Fibroblast of skin of scalp (primary cell): ENCODE data around the gene HMG20A.
"Not testable (repeated sequence)": the region's sequence is repeated elsewhere in the genome, so short reads cannot be mapped to it uniquely, and the experiment has no call there.

Experiments
- DNase-seq: peaks from one replicate; pipeline ENCODE4 v3.0.0-alpha.2; 2013

The HMG20A gene

DNA sequence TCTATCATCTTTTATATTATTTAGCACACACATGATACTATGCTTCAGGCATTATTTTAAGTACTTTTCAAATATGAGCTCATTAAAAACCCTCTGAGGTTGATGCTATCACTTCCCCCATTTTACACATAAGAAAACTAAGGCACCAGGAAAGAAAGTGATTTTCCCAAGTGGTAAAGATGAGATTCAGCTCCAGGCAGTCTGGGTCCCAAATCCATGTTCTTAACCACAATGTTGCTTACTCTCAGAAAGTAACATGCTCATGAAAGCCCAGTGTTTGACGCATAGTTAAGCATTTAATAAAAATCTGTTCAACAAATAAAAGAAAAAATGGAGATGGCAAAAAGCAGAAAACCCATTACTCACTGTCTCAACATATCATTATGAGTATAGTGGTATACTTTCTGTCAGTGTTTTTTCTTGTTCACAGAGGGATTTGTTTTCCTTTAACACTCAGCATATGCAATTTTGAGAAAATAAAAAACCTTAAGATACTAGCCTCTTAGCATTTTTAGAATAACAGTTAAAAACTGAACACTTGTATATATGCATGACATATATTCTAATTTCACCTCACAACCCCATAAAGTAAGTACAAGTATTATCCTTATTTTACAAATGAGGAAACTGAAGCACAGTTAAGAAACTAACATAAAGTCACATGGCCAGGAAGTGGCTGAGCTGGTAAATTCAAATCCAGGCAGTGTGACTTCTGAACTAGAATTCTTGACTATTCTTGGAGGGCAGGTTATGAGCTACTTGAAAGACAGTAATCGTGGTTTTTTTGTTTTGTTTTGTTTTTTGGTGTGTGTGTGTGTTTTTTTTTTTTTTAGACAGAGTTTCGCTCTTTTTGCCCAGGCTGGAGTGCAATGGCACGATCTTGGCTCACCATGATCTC is 11.2 kb upstream of the HMG20A start:
- DNase-seq = no peak

DNA sequence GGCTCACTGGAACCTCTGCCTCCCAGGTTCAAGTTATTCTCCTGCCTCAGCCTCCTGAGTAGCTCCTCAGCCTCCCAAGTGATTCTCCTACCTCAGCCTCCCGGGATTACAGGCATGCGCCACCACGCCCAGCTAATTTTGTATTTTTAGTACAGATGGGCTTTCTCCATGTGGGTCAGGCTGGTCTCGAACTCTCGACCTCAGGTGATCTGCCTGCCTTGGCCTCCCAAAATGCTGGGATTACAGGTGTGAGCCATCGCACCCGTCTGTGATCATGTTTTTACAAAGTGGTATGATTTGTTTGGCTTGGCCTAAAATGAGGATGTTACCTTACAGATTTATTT is 10.6 kb upstream of the HMG20A start:
- not testable (repeated sequence) for DNase-seq

DNA sequence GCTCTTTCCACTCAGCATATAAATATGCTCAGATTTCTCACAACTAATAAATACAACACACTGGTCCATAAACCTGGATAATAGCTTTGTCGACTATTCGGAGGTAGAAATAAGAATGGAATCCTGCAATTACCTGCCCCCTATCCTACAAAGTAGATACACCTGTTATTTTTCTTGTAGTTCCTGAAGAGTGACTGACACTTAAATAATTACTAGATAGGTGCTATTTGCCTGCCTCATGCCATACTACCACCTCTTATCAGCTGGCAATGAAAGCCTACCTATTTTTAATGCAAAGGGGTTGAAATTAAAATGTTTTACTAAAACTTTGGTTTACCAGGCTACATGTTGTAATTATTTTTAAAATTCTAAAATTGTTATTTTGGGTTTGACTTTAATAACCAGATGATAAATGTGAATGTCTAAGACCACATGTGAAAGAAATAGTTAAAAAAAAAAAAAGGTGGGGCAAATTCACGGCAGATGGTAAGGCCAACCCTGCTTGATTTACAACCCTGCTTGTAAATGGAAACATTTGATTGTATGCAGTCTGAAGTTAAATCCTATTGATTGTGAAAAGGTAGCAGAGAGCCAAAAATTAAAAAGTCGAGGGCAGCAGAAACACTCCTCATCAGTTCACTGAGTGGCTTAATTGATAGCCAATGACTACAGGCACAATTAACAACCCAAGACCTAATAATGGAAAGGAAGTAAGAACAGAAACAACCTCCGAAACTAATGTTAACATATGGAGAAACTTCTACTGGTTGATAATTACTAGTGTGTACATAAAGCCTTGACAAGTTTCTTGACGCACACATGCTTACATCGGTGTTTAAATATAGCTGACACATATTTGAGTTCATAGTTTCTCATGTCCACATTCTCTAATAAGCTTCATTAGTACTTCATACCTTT is 9.7 kb upstream of the HMG20A start:
- no peak for DNase-seq

DNA sequence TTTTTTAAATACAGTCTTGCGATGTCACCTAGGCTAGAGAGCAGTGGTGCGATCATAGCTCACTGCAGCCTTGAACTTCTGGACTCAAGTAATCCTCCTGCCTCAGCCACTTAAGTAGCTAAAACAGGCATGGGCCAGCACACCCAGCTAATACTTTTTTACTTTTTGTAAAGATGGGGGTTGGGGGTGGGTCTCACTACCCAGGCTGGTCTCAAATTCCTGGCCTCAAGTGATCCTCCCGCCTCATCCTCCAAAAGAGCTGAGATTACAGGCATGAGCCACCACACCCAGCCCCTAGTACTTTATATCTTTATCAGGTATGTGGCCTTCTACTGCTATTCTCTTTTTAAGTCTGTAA is 9.1 kb upstream of the HMG20A start:
- no peak for DNase-seq

DNA sequence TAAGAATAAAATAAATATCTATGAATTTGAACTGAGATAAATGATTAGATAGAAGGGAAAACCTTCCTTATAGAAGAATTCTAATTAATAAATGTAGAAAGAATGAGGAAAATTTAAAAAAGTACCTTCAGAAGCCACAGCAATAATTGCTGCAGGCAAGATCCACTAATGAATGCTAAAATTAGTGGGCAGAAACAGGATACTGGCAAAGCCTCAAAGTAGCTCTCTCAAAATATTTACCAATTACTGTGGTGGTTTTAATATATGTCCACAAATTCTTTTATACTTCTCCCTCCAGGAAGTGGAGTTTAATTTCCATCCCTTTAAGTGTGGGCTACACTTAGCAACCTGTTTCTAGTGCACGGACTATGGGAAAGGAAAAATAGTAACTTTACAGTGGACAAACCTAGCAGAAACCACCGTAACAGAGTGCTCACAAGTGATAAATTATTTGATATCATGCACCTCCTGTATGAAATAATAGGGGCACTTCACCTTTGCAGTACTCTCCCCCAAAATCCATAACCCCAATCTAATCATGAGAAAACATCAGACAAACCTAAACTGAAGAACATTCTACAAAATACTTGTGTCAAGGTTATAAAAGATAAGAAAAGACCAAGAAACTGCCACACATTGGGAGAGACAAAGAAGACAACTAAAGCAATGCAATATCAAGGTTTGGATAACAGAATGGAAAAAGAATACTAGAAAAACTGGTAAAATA is 7.6 kb upstream of the HMG20A start:
- DNase-seq = no peak

DNA sequence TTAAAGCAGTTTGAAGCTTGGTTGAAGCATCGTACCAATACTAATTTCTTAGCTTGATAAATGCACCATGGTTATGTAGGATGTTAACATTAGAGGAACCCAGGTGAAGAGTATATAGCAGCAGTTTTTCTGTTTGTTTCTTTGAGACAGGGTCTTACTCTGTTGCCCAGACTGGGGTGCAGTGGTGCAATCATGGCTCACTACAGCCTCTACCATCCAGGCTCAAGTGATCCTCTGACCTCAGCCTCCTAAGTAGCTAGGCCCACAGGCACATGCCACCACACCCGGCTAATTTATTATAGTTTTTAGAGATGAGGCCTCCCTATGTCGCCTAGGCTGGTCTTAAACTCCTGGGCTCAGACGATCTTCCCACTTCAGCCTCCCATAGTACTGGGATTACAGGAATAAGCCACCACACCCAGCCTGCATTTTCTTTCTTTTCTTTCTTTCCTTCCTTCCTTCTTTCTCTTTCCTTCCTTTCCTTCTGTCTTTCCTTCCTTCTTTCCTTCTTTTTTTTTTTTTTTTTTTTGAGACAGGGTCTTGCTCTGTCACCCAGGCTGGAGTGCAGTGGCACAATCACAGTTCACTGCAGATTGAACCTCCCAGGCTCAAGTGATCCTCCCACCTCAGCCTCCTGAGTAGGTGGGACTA is 6.9 kb upstream of the HMG20A start:
- no peak for DNase-seq

DNA sequence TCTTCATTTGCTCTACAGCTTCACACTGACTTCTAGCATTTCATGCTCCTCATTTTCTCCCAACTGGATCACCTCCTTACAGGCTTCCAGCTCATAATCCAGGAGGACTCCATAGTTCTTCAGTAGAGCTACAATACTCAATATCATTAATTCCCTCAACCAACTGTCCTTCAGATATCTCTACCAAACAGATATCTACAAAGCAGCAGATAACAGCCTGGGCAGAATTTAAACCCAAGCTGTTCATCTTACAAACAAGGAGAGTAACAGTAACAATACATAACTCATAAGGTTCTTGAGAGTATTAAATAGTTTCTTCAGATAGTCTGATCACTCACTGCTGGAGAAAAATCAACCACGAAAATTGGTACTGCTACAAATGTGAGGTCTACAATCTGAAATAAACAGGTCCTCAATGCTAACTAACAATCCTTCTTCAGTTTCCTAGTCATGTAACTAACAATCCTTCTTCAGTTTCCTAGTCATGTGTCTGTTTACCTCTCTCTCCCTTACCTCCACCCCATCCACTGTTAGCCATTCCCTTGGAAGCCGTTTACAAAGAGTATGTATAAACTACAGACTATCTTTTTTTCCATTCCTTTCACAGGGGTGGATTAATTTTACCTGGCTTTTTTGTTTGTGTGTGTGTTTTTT is 5.8 kb upstream of the HMG20A start:
- no peak for DNase-seq

DNA sequence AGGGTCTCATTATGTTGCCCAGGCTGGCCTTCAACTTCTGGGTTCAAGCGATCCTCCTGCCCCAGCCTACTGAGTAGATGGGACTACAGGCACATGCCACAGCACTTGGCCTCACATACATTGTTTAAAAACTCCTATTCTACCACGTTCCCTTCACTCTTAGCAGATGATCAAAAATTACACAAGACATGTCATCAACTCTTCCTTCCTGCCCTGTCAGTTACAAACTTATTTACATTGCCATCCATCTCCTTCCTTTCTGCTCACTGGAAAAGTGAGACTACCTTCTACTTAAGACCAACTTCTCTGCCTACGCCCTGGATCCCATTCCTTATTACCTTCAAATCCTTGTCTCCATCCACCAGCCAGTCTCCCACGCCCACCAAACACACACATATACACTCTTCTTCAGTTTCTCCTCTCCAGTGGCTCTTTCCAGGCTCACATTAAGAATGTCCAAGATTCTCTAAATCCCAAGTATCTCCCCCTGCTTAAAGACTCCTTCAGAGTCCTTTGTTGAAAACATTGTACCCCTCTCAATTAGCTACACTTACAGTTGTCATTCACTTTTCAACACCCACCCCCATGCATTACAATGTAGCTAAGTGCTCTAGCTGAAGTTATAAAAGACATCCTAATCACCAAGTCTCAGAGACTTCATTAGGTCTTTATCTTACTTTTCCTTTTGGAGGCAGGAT is 5.1 kb upstream of the HMG20A start:
- no peak for DNase-seq

DNA sequence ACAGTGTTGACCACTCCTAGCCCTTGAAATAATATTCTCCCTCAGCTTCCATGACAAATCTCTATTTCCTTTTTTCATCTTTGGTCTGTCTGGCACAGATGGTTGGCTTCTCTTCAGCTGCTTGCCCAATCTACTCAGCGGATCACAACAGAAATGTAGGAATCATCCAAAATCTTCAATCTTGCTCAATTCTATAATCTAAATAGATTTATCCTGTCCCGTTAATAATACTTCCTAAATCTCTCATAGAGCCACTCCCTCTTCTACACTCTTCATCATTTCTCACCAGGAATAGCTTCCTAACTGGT is 4.6 kb upstream of the HMG20A start:
- DNase-seq = peak; percentile 26

DNA sequence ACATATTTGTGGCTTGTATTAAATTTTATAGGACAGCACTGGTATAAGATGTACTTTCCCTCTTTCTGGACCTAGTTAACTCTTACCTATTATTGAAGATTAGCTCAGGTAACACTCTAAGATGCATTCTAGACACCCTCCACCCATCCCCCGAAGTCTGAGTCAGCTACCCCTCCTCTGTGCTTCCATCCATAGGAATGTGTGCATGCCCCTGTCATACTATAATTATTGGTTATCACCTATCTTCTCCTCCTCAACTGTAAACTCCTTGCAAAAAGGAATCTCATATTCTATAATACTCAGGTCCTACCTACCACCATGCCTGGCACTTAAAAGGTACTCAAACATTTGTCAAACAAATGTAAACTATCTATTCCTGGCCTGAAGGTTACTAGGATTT is 3.7 kb upstream of the HMG20A start:
- no peak for DNase-seq

DNA sequence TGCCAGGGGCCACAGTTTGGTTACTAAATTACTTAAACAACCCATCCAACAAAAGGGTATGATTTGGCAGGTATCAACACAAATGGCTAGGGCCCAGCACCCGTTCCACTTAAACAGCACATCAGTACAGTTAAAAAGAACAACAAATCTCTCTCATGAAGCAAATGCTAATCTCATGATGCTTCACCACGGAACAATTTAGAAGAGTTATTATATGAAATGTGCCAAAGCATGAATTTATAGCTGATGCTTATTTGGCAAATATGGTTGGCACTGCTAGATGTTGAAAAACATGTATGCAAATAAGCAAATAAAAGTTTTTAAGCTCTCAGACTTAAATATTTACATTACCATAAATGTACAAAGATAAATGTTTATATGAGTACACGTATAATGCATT is 3.1 kb upstream of the HMG20A start:
- peak; percentile 14 for DNase-seq

DNA sequence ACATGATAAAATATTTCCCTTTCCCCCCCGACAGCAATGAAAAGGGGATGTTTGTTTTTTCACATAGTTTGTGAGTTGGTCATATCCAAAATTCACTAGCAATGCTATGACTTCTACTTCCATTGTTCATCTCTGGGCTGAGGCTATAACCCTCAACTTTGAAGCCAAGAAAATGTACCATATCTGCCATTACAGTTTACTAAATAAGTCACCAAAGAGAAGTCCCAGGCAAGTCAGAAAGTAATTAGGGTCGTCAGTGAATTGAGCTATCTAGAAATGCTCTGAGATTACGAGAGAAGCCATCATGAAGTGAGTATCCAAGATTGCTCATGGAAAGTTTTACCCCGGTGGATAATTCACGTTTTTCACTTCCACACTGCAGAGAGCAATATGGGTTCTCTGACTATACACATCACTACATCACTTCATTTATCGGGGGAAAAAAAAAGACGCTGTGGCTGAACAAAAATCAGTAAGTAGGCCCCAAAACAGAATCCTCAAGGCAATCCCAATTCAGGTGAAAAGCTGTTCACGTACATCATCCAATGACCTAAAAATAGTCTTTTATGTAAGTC is 2.2 kb upstream of the HMG20A start:
- peak; percentile 82 for DNase-seq

DNA sequence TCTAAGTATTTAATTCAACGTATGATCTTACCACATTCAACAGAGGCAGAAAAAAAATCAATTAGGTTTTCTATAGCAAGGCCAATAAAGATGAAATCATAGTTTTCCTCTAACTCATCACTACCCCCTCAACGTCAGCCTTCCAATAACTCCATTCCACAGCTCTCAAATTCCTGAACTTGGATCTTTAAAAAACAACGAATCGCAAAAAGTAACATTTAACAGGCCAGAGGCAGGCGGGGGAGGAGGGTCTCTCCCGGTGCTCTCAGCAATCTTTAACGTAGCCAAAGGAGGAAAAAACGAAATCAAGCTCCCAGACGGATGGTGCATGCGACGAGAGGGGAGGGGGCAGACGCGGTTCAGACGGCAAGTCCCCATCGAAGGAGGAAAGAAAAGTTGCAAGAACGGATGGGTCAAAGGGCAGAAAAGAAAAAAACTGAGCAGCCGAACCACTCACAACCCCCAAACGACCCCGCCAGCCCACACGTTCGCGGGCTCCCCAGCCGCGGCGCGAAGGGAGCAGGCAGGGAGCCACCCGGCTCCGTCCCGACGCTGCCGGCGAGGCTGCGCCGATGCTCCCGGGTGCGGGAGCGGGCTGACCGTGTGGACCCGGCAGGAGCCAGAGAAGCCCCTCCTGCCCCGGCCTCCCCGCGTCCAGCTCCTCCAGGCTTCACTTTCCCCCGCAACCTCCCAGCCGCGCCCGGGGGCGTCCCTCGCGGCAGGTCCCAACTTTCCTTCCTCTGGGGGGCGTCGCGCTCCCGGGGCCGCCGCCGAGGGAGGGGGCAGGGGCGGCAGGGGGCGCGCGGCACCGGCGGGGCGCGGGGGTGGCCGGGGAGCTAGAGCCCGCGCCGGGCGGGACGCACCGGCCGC is 1.5 kb upstream of the HMG20A start:
- DNase-seq = peak; percentile 78

DNA sequence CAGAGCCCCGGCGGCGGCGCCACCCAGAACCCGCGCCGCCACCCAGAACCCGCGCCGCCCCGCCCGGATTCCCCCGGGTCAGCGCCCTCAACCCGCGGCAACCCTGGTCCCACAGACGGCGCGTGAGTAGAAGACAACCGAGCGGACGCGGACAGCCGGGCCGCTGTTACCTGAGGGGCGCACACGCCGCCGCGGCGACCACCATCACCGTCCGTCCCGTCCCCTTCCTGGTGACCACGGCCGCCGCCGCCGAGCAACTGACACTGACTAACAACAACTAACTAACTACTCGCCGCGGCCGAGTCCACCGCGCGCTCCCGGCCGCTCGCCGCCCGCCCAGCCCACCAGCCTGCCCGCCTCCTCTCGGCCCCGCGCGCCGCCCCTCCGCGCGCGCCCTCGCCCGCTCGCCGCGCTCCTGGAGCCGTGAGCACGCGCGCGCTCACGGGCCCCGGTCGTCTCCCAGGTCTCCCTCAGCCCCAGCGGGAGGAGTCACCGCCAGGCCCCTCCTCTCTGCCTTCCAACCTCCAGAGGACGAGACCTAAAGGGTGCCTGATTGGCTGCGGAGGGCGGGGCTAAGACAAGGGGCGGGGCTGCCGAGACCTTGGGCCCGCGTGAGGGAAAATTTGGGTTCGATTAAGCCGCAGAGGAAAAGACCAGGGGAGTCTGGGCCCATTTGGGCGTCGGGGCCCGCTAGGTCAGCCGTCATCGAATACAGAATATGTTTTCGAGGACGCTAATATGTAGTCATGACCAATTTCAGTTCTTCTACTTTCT is 665 bp upstream of the HMG20A start, which contains the start of gene PEAK1:
Gene PEAK1 (minus strand): TSS at position 269 of the 774 bp plus-strand sequence. CDS start 238,178 bp downstream, outside the sequence.
- DNase-seq = peak; percentile 100

DNA sequence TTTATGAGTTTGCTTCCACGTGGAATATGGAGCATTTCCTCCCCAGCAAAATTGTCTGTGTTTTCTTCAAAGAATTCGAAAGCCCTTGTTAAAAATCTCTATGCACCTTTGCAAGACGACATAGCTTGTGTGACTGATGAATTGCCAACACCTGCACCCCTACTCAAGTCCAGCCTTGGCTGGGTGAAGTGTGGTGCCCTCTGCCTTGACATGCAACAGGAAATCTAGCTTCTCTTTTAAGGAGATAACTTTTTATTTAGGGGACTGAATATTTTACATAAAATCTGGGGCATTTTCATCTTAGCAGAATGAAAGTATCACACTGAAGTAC is 647 bp downstream of the HMG20A start:
- no peak for DNase-seq

DNA sequence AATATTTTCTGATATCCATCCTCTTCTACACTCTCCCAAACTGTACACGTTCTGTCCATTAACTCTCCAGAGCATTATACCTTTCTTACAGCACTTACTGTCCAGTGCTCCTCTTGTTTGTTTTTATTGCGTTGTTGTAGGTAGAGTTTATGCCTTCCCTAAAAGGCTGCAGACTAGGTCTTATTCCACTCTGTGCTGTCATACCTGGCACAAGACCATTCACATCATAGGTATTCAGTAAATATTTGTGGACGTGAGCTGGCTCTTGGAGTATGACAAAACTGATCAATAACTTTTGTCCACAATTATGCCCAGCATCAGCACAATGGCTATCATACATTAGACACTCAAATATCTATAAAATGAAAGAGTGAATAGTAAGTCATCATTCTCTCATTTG is 4.4 kb downstream of the HMG20A start:
- DNase-seq = no peak

DNA sequence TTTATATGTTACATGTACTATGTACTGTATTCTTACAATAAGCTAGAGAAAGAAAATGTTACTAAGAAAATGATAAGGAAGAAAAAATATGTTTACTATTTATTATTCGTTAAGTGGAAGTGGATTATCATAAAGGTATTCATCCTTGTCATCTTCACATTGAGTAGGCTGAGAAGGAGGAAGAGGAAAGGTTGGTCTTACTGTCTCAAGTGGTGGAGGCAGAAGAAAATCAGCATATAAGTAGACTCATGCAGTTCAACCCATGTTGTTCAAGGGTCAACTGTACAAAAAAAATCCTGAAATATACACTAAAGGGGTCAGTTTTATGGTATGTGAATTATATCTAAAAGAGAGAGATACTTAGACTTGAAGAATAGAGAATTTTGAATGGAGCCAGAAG is 5.7 kb downstream of the HMG20A start:
- no peak for DNase-seq

DNA sequence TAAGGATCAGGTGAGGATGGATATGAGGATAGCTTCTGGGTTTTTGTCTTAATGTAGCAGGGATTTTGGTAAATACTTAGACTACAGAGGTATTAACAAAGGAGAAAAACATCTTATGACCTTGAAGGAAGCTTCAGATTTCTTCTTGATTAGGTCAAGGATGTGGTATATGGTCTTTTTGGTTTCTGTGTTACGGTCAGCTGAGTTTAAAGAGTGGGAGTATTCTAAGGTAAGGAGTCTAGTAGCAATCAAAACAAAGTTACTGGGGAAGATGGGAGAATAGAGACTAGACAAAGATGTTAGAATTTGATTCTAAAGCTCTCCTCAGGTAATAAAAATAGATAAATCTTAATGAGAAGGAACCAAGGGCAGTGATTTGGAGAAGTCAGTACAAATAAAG is 6.2 kb downstream of the HMG20A start:
- no peak for DNase-seq

DNA sequence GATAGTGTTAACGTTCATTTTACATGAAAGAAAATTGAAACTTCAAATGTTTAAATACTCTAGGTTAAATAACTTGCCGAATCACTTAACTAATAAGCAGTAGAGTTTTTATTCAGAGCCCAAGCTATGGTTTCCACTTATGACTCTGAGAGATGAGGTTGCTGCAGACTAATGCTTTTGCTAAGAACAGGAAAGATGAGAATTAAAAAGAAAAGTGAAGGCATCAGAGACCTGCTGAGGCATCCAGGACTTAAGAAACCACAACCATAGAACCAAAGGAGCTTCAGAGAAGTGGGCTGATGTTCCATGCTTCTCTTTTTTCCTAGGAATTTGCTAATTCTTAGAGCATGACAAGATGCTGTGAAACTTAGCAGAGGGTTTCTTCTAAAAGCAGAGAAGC is 9.5 kb downstream of the HMG20A start:
- no peak for DNase-seq
